Measurements from ENCODE around the gene CASTOR1.

CASTOR1 gene

GRCh38 chr22:30248484-30248883 is 40.8 kb downstream of the CASTOR1 start:
- H3K9me2 ChIP-seq (replicated peaks; ENCODE audit: control insufficient read depth, low read length) = no peaks in the 10 kb centered on the region
- TF ChIP-seq EZH2phosphoT487 (IDR thresholded peaks at IDR 0.05; ENCODE audit: borderline replicate concordance, low read length) = no peak
- no peak for TF ChIP-seq CTCF (IDR thresholded peaks at IDR 0.05; ENCODE audit: low read depth, low read length, poor library complexity, severe bottlenecking)
- H3K9me3 ChIP-seq (ENCODE audit: control insufficient read depth, insufficient read depth, low read length) = no peaks in the 10 kb centered on the region
- no peak overlapping the region for H3K27ac ChIP-seq (ENCODE audit: low read depth, low read length)
- no peak overlapping the region for H3K4me3 ChIP-seq (ENCODE audit: low read length)
- H3K79me2 ChIP-seq (ENCODE audit: control insufficient read depth, low read length) = no peaks in the 10 kb centered on the region
- H3K27me3 ChIP-seq (ENCODE audit: control insufficient read depth, low read length) = peaks cover 29% of the 10 kb centered on the region
- H3K4me2 ChIP-seq (ENCODE audit: low read length) = no peak overlapping the region
- H4K20me1 ChIP-seq (ENCODE audit: control insufficient read depth, insufficient read depth, low read depth, low read length) = no peaks in the 10 kb centered on the region
- H3K36me3 ChIP-seq (ENCODE audit: control insufficient read depth, low read length) = no peaks in the 10 kb centered on the region
- H3K4me1 ChIP-seq (ENCODE audit: control insufficient read depth, low read length) = no peaks in the 10 kb centered on the region
- no peaks in the 10 kb centered on the region for H3F3A ChIP-seq (ENCODE audit: control insufficient read depth, insufficient read depth)

- Histone ChIP-seq H3K27ac (ENCODE audit: low read depth, low read length) (no peak overlapping the region), H4K20me1 (ENCODE audit: control insufficient read depth, insufficient read depth, low read depth, low read length) (no peaks in the 10 kb centered on the region), H3K4me1 (ENCODE audit: control insufficient read depth, low read length) (no peaks in the 10 kb centered on the region), H3F3A (ENCODE audit: control insufficient read depth, insufficient read depth) (no peaks in the 10 kb centered on the region), H3K4me3 (ENCODE audit: low read length) (no peak overlapping the region), H3K27me3 (ENCODE audit: control insufficient read depth, low read length) (peaks cover 29% of the 10 kb centered on the region), H3K9me2 (replicated peaks; ENCODE audit: control insufficient read depth, low read length) (no peaks in the 10 kb centered on the region), H3K4me2 (ENCODE audit: low read length) (no peak overlapping the region), H3K9me3 (ENCODE audit: control insufficient read depth, insufficient read depth, low read length) (no peaks in the 10 kb centered on the region), H3K79me2 (ENCODE audit: control insufficient read depth, low read length) (no peaks in the 10 kb centered on the region), H3K36me3 (ENCODE audit: control insufficient read depth, low read length) (no peaks in the 10 kb centered on the region)
- no peak for TF ChIP-seq EZH2phosphoT487 (IDR thresholded peaks at IDR 0.05; ENCODE audit: borderline replicate concordance, low read length)
- TF ChIP-seq CTCF (IDR thresholded peaks at IDR 0.05; ENCODE audit: low read depth, low read length, poor library complexity, severe bottlenecking) = no peak
These were observed 41.3 kb downstream of the CASTOR1 start for GRCh38 chr22:30247974-30248373.

- Histone ChIP-seq H3K27ac (ENCODE audit: low read depth, low read length) (no peak overlapping the region), H3K79me2 (ENCODE audit: control insufficient read depth, low read length) (no peaks in the 10 kb centered on the region), H4K20me1 (ENCODE audit: control insufficient read depth, insufficient read depth, low read depth, low read length) (no peaks in the 10 kb centered on the region), H3F3A (ENCODE audit: control insufficient read depth, insufficient read depth) (no peaks in the 10 kb centered on the region), H3K9me2 (replicated peaks; ENCODE audit: control insufficient read depth, low read length) (no peaks in the 10 kb centered on the region), H3K4me3 (ENCODE audit: low read length) (no peak overlapping the region), H3K27me3 (ENCODE audit: control insufficient read depth, low read length) (peaks cover 29% of the 10 kb centered on the region), H3K9me3 (ENCODE audit: control insufficient read depth, insufficient read depth, low read length) (no peaks in the 10 kb centered on the region), H3K36me3 (ENCODE audit: control insufficient read depth, low read length) (no peaks in the 10 kb centered on the region), H3K4me1 (ENCODE audit: control insufficient read depth, low read length) (no peaks in the 10 kb centered on the region), H3K4me2 (ENCODE audit: low read length) (no peak overlapping the region)
- no peak for TF ChIP-seq CTCF (IDR thresholded peaks at IDR 0.05; ENCODE audit: low read depth, low read length, poor library complexity, severe bottlenecking)
- no peak for TF ChIP-seq EZH2phosphoT487 (IDR thresholded peaks at IDR 0.05; ENCODE audit: borderline replicate concordance, low read length)
These were observed 41.7 kb downstream of the CASTOR1 start for GRCh38 chr22:30247561-30247960.
